Activated naive CD4-positive, alpha-beta T cell treated with anti-CD3 and anti-CD28 coated beads, Interleukin-2, amount 10 ng/mL, durations not matched to agents 5 hours and 36 hours (primary cell): ENCODE measurements around the gene LDLR. TPM values are rescaled to one million over a fixed set of nuclear protein-coding genes. Genes with fewer than 3 reads are reported as not detected.

Experiments used
- microRNA-seq: library from miRNA; unstranded; fragments of <30 nt; microRNA quantifications from one replicate; pipeline ENCODE4 v1.2.0, GENCODE V29; 2022; ENCODE audit warnings: borderline microRNAs expressed, borderline replicate concordance
- total RNA-seq, 2 experiments: library from RNA; stranded (reverse); gene quantifications; one replicate each; pipeline ENCODE4 v1.2.3, GENCODE V29; 2021

LDLR gene
- total RNA-seq: 100 to 1,000 TPM; 142 to 150 TPM

DNA sequence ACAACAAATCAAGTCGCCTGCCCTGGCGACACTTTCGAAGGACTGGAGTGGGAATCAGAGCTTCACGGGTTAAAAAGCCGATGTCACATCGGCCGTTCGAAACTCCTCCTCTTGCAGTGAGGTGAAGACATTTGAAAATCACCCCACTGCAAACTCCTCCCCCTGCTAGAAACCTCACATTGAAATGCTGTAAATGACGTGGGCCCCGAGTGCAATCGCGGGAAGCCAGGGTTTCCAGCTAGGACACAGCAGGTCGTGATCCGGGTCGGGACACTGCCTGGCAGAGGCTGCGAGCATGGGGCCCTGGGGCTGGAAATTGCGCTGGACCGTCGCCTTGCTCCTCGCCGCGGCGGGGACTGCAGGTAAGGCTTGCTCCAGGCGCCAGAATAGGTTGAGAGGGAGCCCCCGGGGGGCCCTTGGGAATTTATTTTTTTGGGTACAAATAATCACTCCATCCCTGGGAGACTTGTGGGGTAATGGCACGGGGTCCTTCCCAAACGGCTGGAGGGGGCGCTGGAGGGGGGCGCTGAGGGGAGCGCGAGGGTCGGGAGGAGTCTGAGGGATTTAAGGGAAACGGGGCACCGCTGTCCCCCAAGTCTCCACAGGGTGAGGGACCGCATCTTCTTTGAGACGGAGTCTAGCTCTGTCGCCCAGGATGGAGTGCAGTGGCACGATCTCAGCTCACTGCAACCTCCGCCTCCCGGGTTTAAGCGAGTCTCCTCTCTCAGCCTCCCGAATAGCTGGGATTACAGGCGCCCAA is at the start of gene LDLR:
TSS of gene LDLR (plus strand) at position 210 of the 760 bp plus-strand sequence. CDS start at position 296, 86 bp downstream.

DNA sequence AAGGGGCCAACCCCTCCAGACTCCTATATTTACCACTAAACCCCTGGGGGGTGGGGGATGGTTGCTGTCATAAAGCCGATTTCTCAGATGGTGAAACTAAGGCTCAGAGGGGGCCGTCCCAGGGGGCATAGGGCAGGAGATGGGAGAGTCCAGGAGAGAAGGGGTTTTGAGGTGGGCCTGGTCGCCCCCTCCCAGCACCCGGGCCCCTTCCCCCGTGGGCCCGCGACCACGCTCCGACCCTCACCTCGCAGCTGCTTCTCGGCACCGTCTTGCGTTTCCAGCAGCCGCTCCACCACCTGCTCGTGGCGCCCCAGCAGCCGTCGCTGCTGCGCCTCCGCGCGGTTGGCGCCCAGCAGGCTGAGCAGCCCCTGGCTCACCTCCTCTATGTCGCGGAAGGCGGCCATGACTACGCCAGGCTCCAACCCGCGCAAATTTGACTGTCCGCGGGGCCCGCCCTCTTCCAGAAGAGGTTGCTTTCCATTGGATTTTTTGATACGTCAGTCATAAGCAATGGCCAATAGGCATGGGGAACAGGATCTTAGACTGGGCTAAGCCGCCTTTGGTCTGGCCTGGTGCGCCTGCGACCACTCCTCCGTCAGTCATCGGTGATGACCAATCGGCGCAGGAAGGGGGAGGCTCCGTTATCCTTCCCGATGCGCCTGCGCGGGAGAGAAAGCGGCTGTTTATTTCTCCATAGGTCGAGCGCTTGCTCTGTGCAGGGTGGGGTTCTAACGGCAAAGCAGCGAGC is 66.3 kb downstream of the LDLR start, which contains the start of gene SPC24:
TSS of gene SPC24 (minus strand) at position 410 of the 748 bp plus-strand sequence. CDS start at position 404, 6 bp downstream.

Small RNA genes within 50 kb of the gene (microRNA-seq; reads per million reads assigned to microRNA genes)
- 1.7 reads per million for gene MIR6886

Other genes starting within 250 kb of the LDLR start
- gene C19orf38, start 241.0 kb upstream of the LDLR start, total RNA-seq: 1 to 10 TPM; 3.2 to 3.3 TPM
- gene CARM1, start 217.9 kb upstream of the LDLR start, total RNA-seq: 10 to 100 TPM; 31.9 to 35.0 TPM
- gene YIPF2, start 160.8 kb upstream of the LDLR start, total RNA-seq: 10 to 100 TPM; 21.2 to 23.7 TPM
- 10 to 100 TPM; 20.8 to 23.1 TPM for gene TIMM29, start 160.7 kb upstream of the LDLR start, total RNA-seq
- 100 to 1,000 TPM; 102 to 110 TPM for gene SMARCA4, start 128.4 kb upstream of the LDLR start, total RNA-seq
- 10 to 100 TPM; 64.7 to 68.0 TPM for gene SPC24, start 66.3 kb downstream of the LDLR start, total RNA-seq
- 1 to 10 TPM; 7.4 to 8.5 TPM for gene KANK2, start 108.1 kb downstream of the LDLR start, total RNA-seq
- gene ANGPTL8, start 150.2 kb downstream of the LDLR start, total RNA-seq: not detected
- gene DOCK6, start 173.1 kb downstream of the LDLR start, total RNA-seq: under 1 TPM; 0.28 to 0.39 TPM
- gene TSPAN16, start 206.7 kb downstream of the LDLR start, total RNA-seq: not detected